HG03025 (cell line): ENCODE measurements around the gene SLC16A14.

Experiments used
- ATAC-seq: cut with Tn5 transposase; IDR thresholded peaks from one replicate; pipeline ENCODE4 v1.9.1; 2021; ENCODE audit warnings: mild to moderate bottlenecking, moderate library complexity; ENCODE audit not compliant: unreplicated experiment, low FRiP score

SLC16A14 gene

GRCh38 chr2:230043025-230043424, 25.7 kb downstream of the SLC16A14 start:
- no peak for ATAC-seq

- no peak for ATAC-seq
Measured at GRCh38 chr2:230042195-230042594, 26.5 kb downstream of the SLC16A14 start.

- ATAC-seq = no peak
Measured at GRCh38 chr2:230023313-230023712, 45.4 kb downstream of the SLC16A14 start.

- no peak for ATAC-seq
Measured at GRCh38 chr2:230019742-230020141, 49.0 kb downstream of the SLC16A14 start.

- ATAC-seq = no peak
Measured at GRCh38 chr2:230018153-230018552, 50.6 kb downstream of the SLC16A14 start.

- no peak for ATAC-seq
Measured at GRCh38 chr2:230016844-230017243, 51.9 kb downstream of the SLC16A14 start.

GRCh38 chr2:230012267-230012884, 56.3 kb downstream of the SLC16A14 start:
- no peak for ATAC-seq

GRCh38 chr2:230011617-230012016, 57.1 kb downstream of the SLC16A14 start:
- no peak for ATAC-seq

- ATAC-seq = no peak
Measured at GRCh38 chr2:230010501-230010900, 58.2 kb downstream of the SLC16A14 start.

GRCh38 chr2:230008708-230009066, 60.0 kb downstream of the SLC16A14 start:
- no peak for ATAC-seq

- no peak for ATAC-seq
Measured at GRCh38 chr2:230007931-230008707, 60.6 kb downstream of the SLC16A14 start.

GRCh38 chr2:230000118-230000841, 68.4 kb downstream of the SLC16A14 start:
- ATAC-seq = peak; percentile 85

- ATAC-seq = no peak
Measured at GRCh38 chr2:229997565-229997964, 71.2 kb downstream of the SLC16A14 start.

GRCh38 chr2:229996320-229996719, 72.4 kb downstream of the SLC16A14 start:
- ATAC-seq = no peak

- ATAC-seq = no peak
Measured at GRCh38 chr2:229993236-229993635, 75.5 kb downstream of the SLC16A14 start.
